ENCODE data around the gene ZSWIM7. TPM values are rescaled to one million over a fixed set of nuclear protein-coding genes. Genes with fewer than 3 reads are reported as not detected.

Gene ZSWIM7
- total RNA-seq, 1 donor from 2014 or later, result 12.2 TPM

- intact Hi-C loops (cut with micrococcal nuclease), result loop anchor here (2.0 to 10.0 kb wide), 4 partner anchors 14 to 1636 kb away; partner anchors contain the start of genes ADORA2B and PEMT
Measured at GRCh38 chr17:15958484-15958854, 41.0 kb downstream of the ZSWIM7 start.

- intact Hi-C loops (cut with micrococcal nuclease), result loop anchor here (2.0 to 10.0 kb wide), 4 partner anchors 13 to 1637 kb away; partner anchors contain the start of genes ADORA2B and PEMT
Measured at GRCh38 chr17:15957608-15958307, 41.7 kb downstream of the ZSWIM7 start.

- intact Hi-C loops (cut with micrococcal nuclease), result loop anchor here (5.0 to 10.0 kb wide), 3 partner anchors 70 to 1638 kb away; partner anchors contain the start of gene PEMT
Measured at GRCh38 chr17:15957206-15957605, 42.3 kb downstream of the ZSWIM7 start.

GRCh38 chr17:15955793-15956541, 43.5 kb downstream of the ZSWIM7 start:
- intact Hi-C loops (cut with micrococcal nuclease), result loop anchor here (5.0 to 10.0 kb wide), 3 partner anchors 69 to 1639 kb away; partner anchors contain the start of gene PEMT

GRCh38 chr17:15954222-15954621, 45.3 kb downstream of the ZSWIM7 start:
- intact Hi-C loops (cut with micrococcal nuclease), result loop anchor here (10.0 kb wide), 1 partner anchor 1641 kb away; the partner anchor contains the start of gene PEMT

GRCh38 chr17:15952916-15953790, 46.4 kb downstream of the ZSWIM7 start:
- intact Hi-C loops (cut with micrococcal nuclease), result loop anchor here (10.0 kb wide), 1 partner anchor 1642 kb away; the partner anchor contains the start of gene PEMT

GRCh38 chr17:15952048-15952532, 47.4 kb downstream of the ZSWIM7 start:
- intact Hi-C loops (cut with micrococcal nuclease), result loop anchor here (10.0 kb wide), 1 partner anchor 1643 kb away; the partner anchor contains the start of gene PEMT

GRCh38 chr17:15951368-15952047, 48.0 kb downstream of the ZSWIM7 start:
- intact Hi-C loops (cut with micrococcal nuclease), result loop anchor here (10.0 kb wide), 1 partner anchor 1643 kb away; the partner anchor contains the start of gene PEMT

GRCh38 chr17:15947976-15948752, 51.3 kb downstream of the ZSWIM7 start:
- intact Hi-C loops (cut with micrococcal nuclease), result no loop called here

GRCh38 chr17:15947271-15947670, 52.2 kb downstream of the ZSWIM7 start:
- intact Hi-C loops (cut with micrococcal nuclease), result no loop called here

- intact Hi-C loops (cut with micrococcal nuclease), result no loop called here
Measured at GRCh38 chr17:15946611-15947120, 52.8 kb downstream of the ZSWIM7 start.

GRCh38 chr17:15945527-15946191, 53.8 kb downstream of the ZSWIM7 start:
- intact Hi-C loops (cut with micrococcal nuclease), result loop anchor here (1.0 to 2.0 kb wide), 2 partner anchors 13 to 53 kb away; no protein-coding TSS in a partner anchor

GRCh38 chr17:15944759-15945526, 54.6 kb downstream of the ZSWIM7 start, which contains the start of gene ADORA2B:
ADORA2B (plus strand) TSS chr17:15945130; CDS start chr17:15945249, 119 bp downstream.
- intact Hi-C loops (cut with micrococcal nuclease), result loop anchor here (1.0 to 2.0 kb wide), 2 partner anchors 14 to 53 kb away; no protein-coding TSS in a partner anchor

GRCh38 chr17:15943971-15944758, 55.3 kb downstream of the ZSWIM7 start:
- intact Hi-C loops (cut with micrococcal nuclease), result loop anchor here (2.0 kb wide), 1 partner anchor 15 kb away; no protein-coding TSS in a partner anchor

- intact Hi-C loops (cut with micrococcal nuclease), result no loop called here
Measured at GRCh38 chr17:15942207-15942833, 57.2 kb downstream of the ZSWIM7 start.

- intact Hi-C loops (cut with micrococcal nuclease), result no loop called here
Measured at GRCh38 chr17:15941781-15942180, 57.7 kb downstream of the ZSWIM7 start.

All from T-helper 2 cell treated with Interferon-gamma antibody and Interleukin-4, amounts not matched to agents 100 ng/mL and 5 ng/mL, for 36 hours (primary cell).